Measurements from ENCODE around the gene BHLHE23.

GRCh38 chr20:63048516-63049190 is 41.9 kb upstream of the BHLHE23 start:
- TF ChIP-seq CSRNP3 (CRISPR knock-in tag; IDR thresholded peaks at IDR 0.05) (no peak), PATZ1 (CRISPR knock-in tag; IDR thresholded peaks at IDR 0.05; ENCODE audit: borderline replicate concordance) (no peak), ARNTL (CRISPR knock-in tag; IDR thresholded peaks at IDR 0.05; ENCODE audit: borderline replicate concordance, low read depth) (no peak)
